MV-4-11 (cell line): Measurements from ENCODE around the gene NLRP11.
"Not testable (repeated sequence)": the region's sequence is repeated elsewhere in the genome, so short reads cannot be mapped to it uniquely, and the experiment has no call there.

Experiments
- DNase-seq: peaks from one replicate; lab custom pipeline; 2025; lab: John Stamatoyannopoulos, UW

The NLRP11 gene

GRCh38 chr19:55777528-55777927, 54.3 kb downstream of the NLRP11 start:
- no peak for DNase-seq

- not testable (repeated sequence) for DNase-seq
Measured at GRCh38 chr19:55769632-55770031, 62.2 kb downstream of the NLRP11 start.

- not testable (repeated sequence) for DNase-seq
Measured at GRCh38 chr19:55768818-55769217, 63.0 kb downstream of the NLRP11 start, which contains the start of gene RFPL4AL1. RFPL4AL1 (plus strand) TSS chr19:55769118; CDS start chr19:55771805, 2,687 bp downstream.

DNA sequence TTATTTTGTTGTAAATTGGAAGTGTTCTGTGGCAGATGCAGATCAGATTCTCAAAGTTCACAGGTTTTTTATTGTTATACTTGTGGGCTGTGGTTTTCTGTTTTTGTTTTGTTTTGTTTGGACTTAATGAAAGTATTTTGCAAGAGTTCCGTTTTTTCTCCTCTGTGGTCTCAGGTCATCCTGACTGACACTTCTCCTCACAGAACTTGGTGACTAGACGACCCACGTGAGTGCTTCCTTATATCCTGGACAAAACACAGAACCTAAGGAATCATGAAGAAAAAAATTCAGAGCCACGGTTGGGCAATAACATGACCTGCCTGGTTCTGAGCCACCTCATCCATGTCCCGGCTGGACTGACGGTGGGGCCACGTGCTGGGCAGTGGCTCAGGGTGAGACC, 65.3 kb downstream of the NLRP11 start:
- peak; percentile 61 for DNase-seq

- DNase-seq, result not testable (repeated sequence)
Measured at GRCh38 chr19:55758797-55759196, 73.0 kb downstream of the NLRP11 start, which contains the start of gene RFPL4A. RFPL4A (plus strand) TSS chr19:55759097; CDS start chr19:55761801, 2,704 bp downstream.

DNA sequence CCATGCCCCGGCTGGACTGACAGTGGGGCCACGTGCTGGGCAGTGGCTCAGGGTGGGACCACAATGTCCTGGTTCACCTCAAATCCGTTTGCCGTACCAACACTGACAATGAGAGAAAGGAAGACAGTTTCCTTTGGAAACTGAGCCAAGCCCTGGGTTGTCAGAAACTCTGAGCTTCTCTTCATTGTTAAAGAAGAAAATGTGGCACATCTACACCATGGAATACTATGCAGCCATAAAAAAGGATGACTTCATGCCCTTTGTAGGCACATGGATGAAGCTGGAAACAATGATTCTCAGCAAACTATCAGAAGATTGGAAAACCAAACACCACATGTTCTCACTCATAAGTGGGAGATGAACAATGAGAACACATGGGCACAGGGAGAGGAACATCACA, 75.0 kb downstream of the NLRP11 start:
- DNase-seq, result not testable (repeated sequence)

DNA sequence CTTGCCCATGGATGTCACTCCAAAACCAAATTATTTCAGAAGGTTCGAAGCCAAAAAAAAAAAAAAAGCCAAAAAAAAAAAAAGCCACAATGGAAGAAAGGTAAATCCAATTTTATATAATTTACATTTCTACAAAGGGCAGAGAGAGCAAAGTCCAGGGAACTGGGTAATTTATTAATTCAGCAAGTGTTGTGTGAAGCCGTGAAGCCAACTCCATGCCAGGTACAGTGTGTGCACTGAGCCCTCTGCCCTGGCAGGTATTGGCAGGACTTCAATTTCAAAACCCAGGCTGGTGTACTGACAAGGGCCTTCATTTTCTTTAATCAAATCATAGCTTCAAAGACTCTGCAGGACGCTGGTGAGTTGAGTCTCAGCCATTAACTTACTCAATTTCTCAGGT, 78.4 kb downstream of the NLRP11 start:
- DNase-seq, result no peak

DNA sequence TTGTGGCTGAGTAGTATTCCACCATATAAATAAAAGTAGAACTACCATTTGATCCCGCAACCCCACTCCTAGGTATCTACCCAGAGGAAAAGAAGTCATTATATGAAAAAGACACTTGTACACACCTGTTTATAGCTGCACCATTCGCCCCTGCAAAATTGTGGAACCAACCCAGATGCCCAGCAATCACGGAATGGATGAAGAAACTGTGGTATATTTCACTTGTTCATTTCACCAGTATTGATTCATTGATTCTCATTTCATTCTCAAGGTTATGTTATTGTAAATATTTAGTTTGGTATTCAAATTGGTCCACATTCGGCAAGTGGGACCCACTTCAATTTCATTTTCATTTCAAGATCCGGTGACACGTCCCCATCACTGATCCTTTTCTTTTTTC, 81.1 kb downstream of the NLRP11 start:
- DNase-seq, result no peak

DNA sequence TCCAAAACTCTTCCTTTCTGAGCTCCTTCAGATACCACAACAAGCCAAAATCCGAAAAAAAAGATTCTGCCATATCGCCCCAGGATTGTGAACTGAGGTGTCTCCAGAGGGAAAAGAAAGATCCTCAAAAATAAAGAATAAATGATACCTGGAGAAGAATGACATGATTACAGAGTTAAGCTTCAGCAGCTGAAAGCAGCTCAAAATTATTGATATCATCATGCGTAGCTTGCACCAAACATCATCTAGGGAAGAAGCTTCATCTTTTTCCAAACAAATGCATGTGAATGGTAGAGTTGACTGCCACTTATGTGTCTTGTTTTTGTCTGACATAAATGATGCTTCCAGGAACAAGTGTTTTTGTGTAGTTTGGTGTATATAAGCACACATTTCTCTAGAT, 93.5 kb downstream of the NLRP11 start, which contains the start of gene NLRP9:
NLRP9 (minus strand) TSS at position 101 of the 400 bp plus-strand sequence; CDS start at position 73, 28 bp downstream.
- no peak for DNase-seq
